ENCODE data around the gene SLC39A9.

SLC39A9 gene

GRCh38 chr14:69460093-69460701 lies 61.7 kb downstream of the SLC39A9 start:
- DNase-seq (ENCODE audit: low read depth): peak; percentile 76

GRCh38 chr14:69464379-69464778 lies 65.9 kb downstream of the SLC39A9 start:
- no peak for TF ChIP-seq CTCF (IDR thresholded peaks at IDR 0.05; ENCODE audit: low read depth, low read length, missing control alignments)
- DNase-seq (ENCODE audit: low read depth): no peak
- H3K4me3 ChIP-seq (ENCODE audit: low read depth, low read length): no peak overlapping the region
- in situ Hi-C loops (cut with HindIII; ENCODE audit: low sequenced_read_pairs): no loop called here

More at GRCh38 chr14:69460093-69460701, 61.7 kb downstream of the SLC39A9 start:
- H3K4me3 ChIP-seq (ENCODE audit: low read depth, low read length): no peak overlapping the region
- TF ChIP-seq CTCF (IDR thresholded peaks at IDR 0.05; ENCODE audit: low read depth, low read length, missing control alignments): peak; percentile 81
- in situ Hi-C loops (cut with HindIII; ENCODE audit: low sequenced_read_pairs): no loop called here

- peak; percentile 91 for DNase-seq (ENCODE audit: low read depth)
- H3K4me3 ChIP-seq (ENCODE audit: low read depth, low read length): no peak overlapping the region
- TF ChIP-seq CTCF (IDR thresholded peaks at IDR 0.05; ENCODE audit: low read depth, low read length, missing control alignments): no peak
- in situ Hi-C loops (cut with HindIII; ENCODE audit: low sequenced_read_pairs): no loop called here
Observed at GRCh38 chr14:69464829-69465228, 66.3 kb downstream of the SLC39A9 start.

- no peak overlapping the region for H3K4me3 ChIP-seq (ENCODE audit: low read depth, low read length)
- TF ChIP-seq CTCF (IDR thresholded peaks at IDR 0.05; ENCODE audit: low read depth, low read length, missing control alignments): no peak
- no peak for DNase-seq (ENCODE audit: low read depth)
- in situ Hi-C loops (cut with HindIII; ENCODE audit: low sequenced_read_pairs): no loop called here
Observed at GRCh38 chr14:69468949-69469348, 70.5 kb downstream of the SLC39A9 start.

- TF ChIP-seq CTCF (IDR thresholded peaks at IDR 0.05; ENCODE audit: low read depth, low read length, missing control alignments): no peak
- no peak for DNase-seq (ENCODE audit: low read depth)
- in situ Hi-C loops (cut with HindIII; ENCODE audit: low sequenced_read_pairs): no loop called here
- no peak overlapping the region for H3K4me3 ChIP-seq (ENCODE audit: low read depth, low read length)
Observed at GRCh38 chr14:69471436-69471835, 72.9 kb downstream of the SLC39A9 start.

GRCh38 chr14:69471916-69472315 lies 73.4 kb downstream of the SLC39A9 start:
- no peak for TF ChIP-seq CTCF (IDR thresholded peaks at IDR 0.05; ENCODE audit: low read depth, low read length, missing control alignments)
- in situ Hi-C loops (cut with HindIII; ENCODE audit: low sequenced_read_pairs): no loop called here

More at GRCh38 chr14:69471916-69472315, 73.4 kb downstream of the SLC39A9 start:
- DNase-seq (ENCODE audit: low read depth): no peak
- no peak overlapping the region for H3K4me3 ChIP-seq (ENCODE audit: low read depth, low read length)
